Measurements from ENCODE around the gene SLC11A1.

Gene SLC11A1

DNA sequence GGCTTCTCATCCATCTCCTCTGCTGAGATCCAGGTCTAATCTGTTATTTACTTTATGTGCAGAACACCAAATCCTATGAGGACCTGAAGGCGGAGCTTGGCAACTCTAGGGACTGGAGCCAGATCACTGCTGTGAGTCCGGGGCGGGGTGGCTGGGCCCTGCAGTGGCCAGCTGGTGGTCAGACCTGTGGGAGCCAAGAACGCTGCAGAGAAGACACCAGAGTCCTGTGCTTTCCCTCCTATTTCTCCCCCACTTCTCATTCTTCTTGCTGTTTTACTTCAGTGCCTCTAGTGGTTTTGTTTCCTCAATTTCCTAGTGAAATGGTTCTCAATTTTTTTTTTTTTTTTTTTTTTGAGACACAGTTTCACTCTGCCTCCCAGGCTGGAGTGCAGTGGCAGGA lies 56.5 kb downstream of the SLC11A1 start:
- DNase-seq: no peak

DNA sequence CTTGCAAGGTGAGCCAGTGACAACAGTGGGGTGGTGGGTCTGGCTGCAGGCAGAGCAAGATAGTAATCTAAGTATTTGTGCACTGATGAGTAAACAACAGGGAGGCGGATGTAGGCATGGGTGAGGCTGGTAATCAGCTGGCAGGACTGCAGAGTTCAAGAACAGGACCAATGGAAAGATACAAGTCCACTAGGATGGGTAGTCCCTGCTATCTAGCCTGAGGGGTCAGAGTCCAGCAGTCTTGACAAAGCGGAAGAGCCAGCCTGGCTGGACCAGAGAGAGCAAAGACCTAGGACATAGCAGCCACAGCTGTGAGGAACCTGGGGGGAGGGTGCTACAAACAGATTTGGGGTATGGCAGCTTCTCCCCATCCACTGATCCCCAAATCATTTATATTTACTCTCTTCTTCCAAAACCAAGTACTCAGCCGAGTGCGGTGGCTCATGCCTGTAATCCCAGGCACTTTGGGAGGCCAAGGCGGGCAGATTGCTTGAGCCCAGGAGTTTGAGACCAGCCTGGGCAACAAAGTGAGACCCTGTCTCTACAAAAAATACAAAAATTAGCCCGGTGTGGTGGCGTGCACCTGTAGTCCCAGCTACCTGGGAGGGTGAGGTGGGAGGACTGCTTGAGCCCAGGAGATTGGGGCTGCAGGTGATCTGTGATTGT lies 62.8 kb downstream of the SLC11A1 start:
- DNase-seq: no peak

- no peak for DNase-seq
Observed at GRCh38 chr2:218445602-218446001, 63.5 kb downstream of the SLC11A1 start.
